ENCODE measurements around the gene NLGN1. TPM values are rescaled to one million over a fixed set of nuclear protein-coding genes. Genes with fewer than 3 reads are reported as not detected.

The NLGN1 gene
- total RNA-seq, 1 experiment from 2014 or later: 0.85 TPM

- intact Hi-C loops (cut with micrococcal nuclease; ENCODE audit: unreplicated experiment): no loop called here
- Histone ChIP-seq H3K27me3 (ENCODE audit: control insufficient read depth, insufficient read depth, low read length) (no peaks in the 10 kb centered on the region), H3K4me3 (ENCODE audit: low read depth in 2 of 2, low read length in 2 of 2) (no peak overlapping the region), H3K27ac (ENCODE audit: low read length) (no peak overlapping the region), H3K4me1 (ENCODE audit: control insufficient read depth, insufficient read depth, low read length) (no peaks in the 10 kb centered on the region), H3K36me3 (ENCODE audit: control insufficient read depth, insufficient read depth, low read length) (no peaks in the 10 kb centered on the region), H3K9me3 (ENCODE audit: control insufficient read depth, insufficient read depth, low read depth, low read length) (no peaks in the 10 kb centered on the region)
- ATAC-seq (no peak), DNase-seq (ENCODE audit: low read depth, low spot score) (no peak)
- in situ Hi-C loops (cut with HindIII; ENCODE audit: low pct_unique_long_range_greater_than_20kb, low sequenced_read_pairs): no loop called here
- ChIA-PET POLR2A (no interaction called here), CTCF (no interaction called here)
- TF ChIP-seq TCF7L2 (IDR thresholded peaks at IDR 0.05; ENCODE audit: low read depth, low read length) (no peak), POLR2AphosphoS5 (IDR thresholded peaks at IDR 0.05; ENCODE audit: low read depth, low read length) (no peak), REST (IDR thresholded peaks at IDR 0.05; ENCODE audit: insufficient read depth in 1 of 2, low read depth in 2 of 2, low read length in 1 of 2) (no peak)
- BruUV-seq (replicated peaks): no TSS peak
Observed at GRCh38 chr3:174132006-174132405, 734.5 kb downstream of the NLGN1 start.

- Histone ChIP-seq H3K36me3 (ENCODE audit: control insufficient read depth, insufficient read depth, low read length) (no peaks in the 10 kb centered on the region), H3K9me3 (ENCODE audit: control insufficient read depth, insufficient read depth, low read depth, low read length) (no peaks in the 10 kb centered on the region), H3K27me3 (ENCODE audit: control insufficient read depth, insufficient read depth, low read length) (no peaks in the 10 kb centered on the region), H3K4me3 (ENCODE audit: low read depth in 2 of 2, low read length in 2 of 2) (no peak overlapping the region), H3K27ac (ENCODE audit: low read length) (no peak overlapping the region), H3K4me1 (ENCODE audit: control insufficient read depth, insufficient read depth, low read length) (no peaks in the 10 kb centered on the region)
- intact Hi-C loops (cut with micrococcal nuclease; ENCODE audit: unreplicated experiment): no loop called here
- ChIA-PET POLR2A (no interaction called here), CTCF (no interaction called here)
- TF ChIP-seq SIN3A (IDR thresholded peaks at IDR 0.05; ENCODE audit: borderline replicate concordance, insufficient read depth, low read depth, low read length) (no peak), TCF7L2 (IDR thresholded peaks at IDR 0.05; ENCODE audit: low read depth, low read length) (no peak), POLR2AphosphoS5 (IDR thresholded peaks at IDR 0.05; ENCODE audit: low read depth, low read length) (no peak), REST (IDR thresholded peaks at IDR 0.05; ENCODE audit: insufficient read depth in 1 of 2, low read depth in 2 of 2, low read length in 1 of 2) (no peak), CTCF (IDR thresholded peaks at IDR 0.05) (no peak)
- in situ Hi-C loops (cut with HindIII; ENCODE audit: low pct_unique_long_range_greater_than_20kb, low sequenced_read_pairs): no loop called here
- ATAC-seq: no peak
- no peak for DNase-seq (ENCODE audit: low read depth, low spot score)
- no TSS peak for BruUV-seq (replicated peaks)
Observed at GRCh38 chr3:174132421-174133042, 735.0 kb downstream of the NLGN1 start.

All from Panc1 (cell line).